Measurements from ENCODE around the gene GJB5.

GJB5 gene

DNA sequence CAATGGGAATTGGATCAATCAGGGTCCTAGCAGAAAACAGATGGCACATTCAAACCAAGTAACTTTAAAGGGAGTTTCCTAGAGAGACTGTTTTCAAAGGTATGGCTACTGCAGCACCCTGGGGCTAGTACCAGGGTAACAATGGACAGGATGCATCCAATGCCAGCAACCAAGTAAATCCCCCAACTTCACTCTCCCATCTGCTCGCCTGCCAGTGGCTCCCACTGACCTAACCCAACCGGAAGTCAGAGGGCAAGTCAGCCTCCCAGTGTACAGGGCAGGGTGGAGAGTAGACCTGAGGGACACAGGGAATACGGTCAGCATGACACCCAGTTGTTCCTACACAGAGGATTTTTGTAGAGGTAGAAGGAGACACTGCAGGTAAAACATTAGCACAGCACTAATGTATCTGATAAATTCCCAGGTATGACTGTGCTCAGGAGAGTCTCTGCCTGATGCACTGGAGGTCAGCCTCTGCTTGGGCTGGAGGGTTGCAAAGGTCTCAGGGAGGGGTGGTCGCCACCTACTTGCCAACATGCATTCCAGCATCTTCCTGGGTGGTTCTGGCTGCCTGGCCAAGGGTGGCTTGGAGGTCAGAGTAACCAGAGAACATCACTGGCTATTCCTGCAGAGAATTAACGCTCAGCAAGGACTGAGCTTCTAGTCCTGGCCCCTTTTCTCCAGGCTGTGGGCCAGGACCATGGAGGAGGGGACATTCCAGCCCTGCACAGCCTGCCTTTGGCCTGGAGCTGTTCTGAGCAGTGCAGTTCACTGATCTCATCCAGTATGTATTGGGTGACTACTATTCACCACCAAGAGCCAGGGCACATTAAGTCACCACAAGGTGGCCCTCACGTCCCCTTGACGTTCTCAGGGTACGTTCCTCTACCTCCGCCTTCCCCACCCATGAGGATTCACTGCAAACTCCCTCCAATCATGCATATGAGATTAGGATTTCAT lies 32.9 kb downstream of the GJB5 start:
- no peaks in the 10 kb centered on the region for H3K36me3 ChIP-seq (ENCODE audit: insufficient read depth, low read length)
- no peak overlapping the region for H3K9ac ChIP-seq (ENCODE audit: low read depth, low read length)
- no peaks in the 10 kb centered on the region for H3K4me1 ChIP-seq (ENCODE audit: insufficient read depth, low read length)
- no peaks in the 10 kb centered on the region for H3K9me3 ChIP-seq (ENCODE audit: control insufficient read depth, insufficient read depth, low read length)

GRCh38 chr1:34790985-34791384 lies 36.1 kb downstream of the GJB5 start:
- no peaks in the 10 kb centered on the region for H3K9me3 ChIP-seq (ENCODE audit: control insufficient read depth, insufficient read depth, low read length)
- H3K4me1 ChIP-seq (ENCODE audit: insufficient read depth, low read length): no peaks in the 10 kb centered on the region
- H3K36me3 ChIP-seq (ENCODE audit: insufficient read depth, low read length): no peaks in the 10 kb centered on the region
- no peak overlapping the region for H3K9ac ChIP-seq (ENCODE audit: low read depth, low read length)

GRCh38 chr1:34792424-34792823 lies 37.6 kb downstream of the GJB5 start:
- Histone ChIP-seq H3K9ac (ENCODE audit: low read depth, low read length) (peak overlapping the region; percentile 32; the same call in 1 of the 2 replicates), H3K36me3 (ENCODE audit: insufficient read depth, low read length) (no peaks in the 10 kb centered on the region), H3K4me1 (ENCODE audit: insufficient read depth, low read length) (peaks cover 11% of the 10 kb centered on the region), H3K9me3 (ENCODE audit: control insufficient read depth, insufficient read depth, low read length) (no peaks in the 10 kb centered on the region)

GRCh38 chr1:34792868-34793727 lies 38.3 kb downstream of the GJB5 start, which contains the start of gene GJA4:
TSS of gene GJA4 (plus strand) at chr1:34792999. CDS start at chr1:34794214, 1,215 bp downstream.
- H3K9me3 ChIP-seq (ENCODE audit: control insufficient read depth, insufficient read depth, low read length): no peaks in the 10 kb centered on the region
- H3K36me3 ChIP-seq (ENCODE audit: insufficient read depth, low read length): no peaks in the 10 kb centered on the region
- peak within 1 kb of the TSS; percentile 55; the same call in 1 of the 2 replicates for H3K9ac ChIP-seq (ENCODE audit: low read depth, low read length)
- H3K4me1 ChIP-seq (ENCODE audit: insufficient read depth, low read length): peaks cover 12% of the 10 kb centered on the region

GRCh38 chr1:34794001-34794789 lies 39.3 kb downstream of the GJB5 start:
- no peak overlapping the region for H3K9ac ChIP-seq (ENCODE audit: low read depth, low read length)
- H3K4me1 ChIP-seq (ENCODE audit: insufficient read depth, low read length): peaks cover 12% of the 10 kb centered on the region
- H3K9me3 ChIP-seq (ENCODE audit: control insufficient read depth, insufficient read depth, low read length): no peaks in the 10 kb centered on the region
- H3K36me3 ChIP-seq (ENCODE audit: insufficient read depth, low read length): no peaks in the 10 kb centered on the region

- no peaks in the 10 kb centered on the region for H3K36me3 ChIP-seq (ENCODE audit: insufficient read depth, low read length)
- no peaks in the 10 kb centered on the region for H3K9me3 ChIP-seq (ENCODE audit: control insufficient read depth, insufficient read depth, low read length)
- H3K9ac ChIP-seq (ENCODE audit: low read depth, low read length): no peak overlapping the region
- peaks cover 12% of the 10 kb centered on the region for H3K4me1 ChIP-seq (ENCODE audit: insufficient read depth, low read length)
Measured at GRCh38 chr1:34794790-34795180, 39.9 kb downstream of the GJB5 start.

- H3K4me1 ChIP-seq (ENCODE audit: insufficient read depth, low read length): peaks cover 12% of the 10 kb centered on the region
- H3K9ac ChIP-seq (ENCODE audit: low read depth, low read length): no peak overlapping the region
- no peaks in the 10 kb centered on the region for H3K9me3 ChIP-seq (ENCODE audit: control insufficient read depth, insufficient read depth, low read length)
- H3K36me3 ChIP-seq (ENCODE audit: insufficient read depth, low read length): no peaks in the 10 kb centered on the region
Measured at GRCh38 chr1:34795916-34796315, 41.1 kb downstream of the GJB5 start.

DNA sequence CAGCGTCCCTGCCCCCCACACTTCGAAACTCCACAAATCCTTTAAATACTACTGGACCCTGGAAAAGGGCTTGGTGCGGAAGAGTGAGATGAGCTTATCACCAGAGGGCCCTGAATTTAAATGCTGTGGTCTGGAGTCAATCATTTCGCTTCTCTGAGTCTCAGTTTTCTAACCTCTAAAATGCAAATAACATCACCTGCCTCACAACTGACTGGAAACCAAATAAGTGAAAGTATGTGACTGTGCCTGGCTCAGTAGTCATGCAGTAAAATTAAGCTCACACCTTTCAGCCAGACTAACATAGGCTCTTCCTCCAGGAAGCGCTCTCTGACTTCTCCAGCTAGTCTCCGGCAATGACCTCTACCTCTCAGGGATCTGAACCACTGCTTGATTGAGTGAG lies 42.1 kb downstream of the GJB5 start:
- no peaks in the 10 kb centered on the region for H3K9me3 ChIP-seq (ENCODE audit: control insufficient read depth, insufficient read depth, low read length)
- H3K36me3 ChIP-seq (ENCODE audit: insufficient read depth, low read length): no peaks in the 10 kb centered on the region
- peaks cover 12% of the 10 kb centered on the region for H3K4me1 ChIP-seq (ENCODE audit: insufficient read depth, low read length)
- H3K9ac ChIP-seq (ENCODE audit: low read depth, low read length): no peak overlapping the region

GRCh38 chr1:34800214-34800613 lies 45.4 kb downstream of the GJB5 start:
- Histone ChIP-seq H3K36me3 (ENCODE audit: insufficient read depth, low read length) (no peaks in the 10 kb centered on the region), H3K9ac (ENCODE audit: low read depth, low read length) (no peak overlapping the region), H3K4me1 (ENCODE audit: insufficient read depth, low read length) (peaks cover 12% of the 10 kb centered on the region), H3K9me3 (ENCODE audit: control insufficient read depth, insufficient read depth, low read length) (no peaks in the 10 kb centered on the region)

GRCh38 chr1:34803770-34804169 lies 48.9 kb downstream of the GJB5 start:
- no peaks in the 10 kb centered on the region for H3K9me3 ChIP-seq (ENCODE audit: control insufficient read depth, insufficient read depth, low read length)
- H3K9ac ChIP-seq (ENCODE audit: low read depth, low read length): no peak overlapping the region
- no peaks in the 10 kb centered on the region for H3K36me3 ChIP-seq (ENCODE audit: insufficient read depth, low read length)
- no peaks in the 10 kb centered on the region for H3K4me1 ChIP-seq (ENCODE audit: insufficient read depth, low read length)

GRCh38 chr1:34806396-34806795 lies 51.5 kb downstream of the GJB5 start:
- H3K4me1 ChIP-seq (ENCODE audit: insufficient read depth, low read length): no peaks in the 10 kb centered on the region
- no peaks in the 10 kb centered on the region for H3K9me3 ChIP-seq (ENCODE audit: control insufficient read depth, insufficient read depth, low read length)
- no peaks in the 10 kb centered on the region for H3K36me3 ChIP-seq (ENCODE audit: insufficient read depth, low read length)
- no peak overlapping the region for H3K9ac ChIP-seq (ENCODE audit: low read depth, low read length)
